ENCODE results near the gene COL6A5.

- TF ChIP-seq, protein P1, sequence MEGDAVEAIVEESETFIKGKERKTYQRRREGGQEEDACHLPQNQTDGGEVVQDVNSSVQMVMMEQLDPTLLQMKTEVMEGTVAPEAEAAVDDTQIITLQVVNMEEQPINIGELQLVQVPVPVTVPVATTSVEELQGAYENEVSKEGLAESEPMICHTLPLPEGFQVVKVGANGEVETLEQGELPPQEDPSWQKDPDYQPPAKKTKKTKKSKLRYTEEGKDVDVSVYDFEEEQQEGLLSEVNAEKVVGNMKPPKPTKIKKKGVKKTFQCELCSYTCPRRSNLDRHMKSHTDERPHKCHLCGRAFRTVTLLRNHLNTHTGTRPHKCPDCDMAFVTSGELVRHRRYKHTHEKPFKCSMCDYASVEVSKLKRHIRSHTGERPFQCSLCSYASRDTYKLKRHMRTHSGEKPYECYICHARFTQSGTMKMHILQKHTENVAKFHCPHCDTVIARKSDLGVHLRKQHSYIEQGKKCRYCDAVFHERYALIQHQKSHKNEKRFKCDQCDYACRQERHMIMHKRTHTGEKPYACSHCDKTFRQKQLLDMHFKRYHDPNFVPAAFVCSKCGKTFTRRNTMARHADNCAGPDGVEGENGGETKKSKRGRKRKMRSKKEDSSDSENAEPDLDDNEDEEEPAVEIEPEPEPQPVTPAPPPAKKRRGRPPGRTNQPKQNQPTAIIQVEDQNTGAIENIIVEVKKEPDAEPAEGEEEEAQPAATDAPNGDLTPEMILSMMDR (IDR thresholded peaks at IDR 0.05 in 2 of 3, conservative IDR thresholded peaks at IDR 0.05 in 1 of 3; ENCODE audit: control insufficient read depth in 2 of 3, extremely low read depth in 1 of 3, insufficient read depth in 1 of 3, low read depth in 3 of 3, low read length in 3 of 3) = no peak
- TF ChIP-seq POLR2A (IDR thresholded peaks at IDR 0.05; ENCODE audit: low read depth, low read length) (no peak), RCOR1 (conservative IDR thresholded peaks at IDR 0.05; ENCODE audit: low read depth, low read length) (no peak)
Observed at GRCh38 chr3:130341388-130341787, 4.1 kb upstream of the COL6A5 start.

Measured in GM12878 (cell line).